Smooth muscle cell (in vitro differentiated cells): ENCODE results near the gene ATP2A3. TPM values are rescaled to one million over a fixed set of nuclear protein-coding genes. Genes with fewer than 3 reads are reported as not detected.

Source experiments
- DNase-seq: peaks from one replicate; lab custom pipeline; 2025; ENCODE audit not compliant: unreplicated experiment; lab: John Stamatoyannopoulos, UW
- H2AFZ ChIP-seq: fragments of 200-600 bp; sonication (generic); 2 replicates; pipeline ENCODE4 v1.6.0; 2016; ENCODE audit warnings: antibody characterized with exemption, low read depth, mild to moderate bottlenecking
- H3F3A ChIP-seq: fragments of 200-600 bp; sonication (generic); 2 replicates; pipeline ENCODE4 v1.6.0; 2017; ENCODE audit warnings: antibody characterized with exemption, low read depth
- H3K27ac ChIP-seq: fragments of 200-600 bp; sonication (generic); 2 replicates; pipeline ENCODE4 v1.5.1; 2016; ENCODE audit warnings: low read depth, mild to moderate bottlenecking
- H3K27me3 ChIP-seq: fragments of 200-600 bp; sonication (generic); 2 replicates; pipeline ENCODE4 v1.6.1; 2016; ENCODE audit warnings: low read depth, mild to moderate bottlenecking
- H3K36me3 ChIP-seq: fragments of 200-600 bp; sonication (generic); 2 replicates; pipeline ENCODE4 v1.5.1; 2016; ENCODE audit warnings: low read depth
- H3K4me1 ChIP-seq: fragments of 200-600 bp; sonication (generic); 2 replicates; pipeline ENCODE4 v1.5.1; 2016; ENCODE audit warnings: low read depth
- H3K4me2 ChIP-seq: fragments of 200-600 bp; sonication (generic); 2 replicates; pipeline ENCODE4 v1.6.0; 2016; ENCODE audit warnings: mild to moderate bottlenecking
- H3K4me3 ChIP-seq: fragments of 200-600 bp; sonication (generic); 2 replicates; pipeline ENCODE4 v1.5.1; 2016; ENCODE audit warnings: mild to moderate bottlenecking
- H3K79me2 ChIP-seq: fragments of 200-600 bp; sonication (generic); 2 replicates; pipeline ENCODE4 v1.6.0; 2016; ENCODE audit warnings: low read depth, mild to moderate bottlenecking
- H3K9ac ChIP-seq: fragments of 200-600 bp; sonication (generic); 2 replicates; pipeline ENCODE4 v1.6.0; 2016; ENCODE audit warnings: low read depth
- H3K9me3 ChIP-seq: fragments of 200-600 bp; sonication (generic); replicated peaks from 2 replicates; pipeline ENCODE4 v1.5.1; 2016; ENCODE audit warnings: low read depth
- H4K20me1 ChIP-seq: fragments of 200-600 bp; sonication (generic); 2 replicates; pipeline ENCODE4 v1.6.0; 2016; ENCODE audit warnings: low read depth
- CTCF ChIP-seq: fragments of 200-600 bp; sonication (generic); IDR thresholded peaks from 2 replicates; pipeline ENCODE4 v1.5.1; 2017; ENCODE audit warnings: borderline replicate concordance, mild to moderate bottlenecking, antibody characterized with exemption; ENCODE audit not compliant: insufficient read depth, poor library complexity, severe bottlenecking
- WGBS: methylation state at CpG from one replicate; pipeline ENCODE4 v1.1.7; 2016; ENCODE audit warnings: low lambda C conversion rate; 5-methylcytosine and 5-hydroxymethylcytosine counted together
- polyA plus RNA-seq: library from polyadenylated mRNA; unstranded; fragments of >200 nt; fragmentation: Nextera tagmentation; extraction: Ambion mirVana; gene quantifications from 2 replicates; pipeline ENCODE4 v1.2.1, GENCODE V29; 2016
- total RNA-seq: library from RNA; depleted of rRNA; stranded (reverse); fragments of >200 nt; gene quantifications from 2 replicates; pipeline ENCODE4 v1.2.3, GENCODE V29; 2014

The ATP2A3 gene
- total and polyA plus RNA-seq, 2 experiments from 2014 or later, result 4.2 to 7.8 TPM

GRCh38 chr17:3956983-3957382 lies 7.3 kb downstream of the ATP2A3 start:
- Histone ChIP-seq H3K9me3 (no peaks in the 10 kb centered on the region), H3K36me3 (no peaks in the 10 kb centered on the region), H3K27me3 (peaks cover 9% of the 10 kb centered on the region), H3K4me3 (no peak overlapping the region), H3K9ac (no peak overlapping the region), H3K27ac (no peak overlapping the region), H3F3A (no peaks in the 10 kb centered on the region), H3K4me1 (no peaks in the 10 kb centered on the region), H3K79me2 (no peaks in the 10 kb centered on the region), H2AFZ (no peak overlapping the region), H3K4me2 (no peak overlapping the region), H4K20me1 (no peaks in the 10 kb centered on the region)
- TF ChIP-seq CTCF, result no peak
- DNase-seq, result no peak
- 90% methylated on average over 12 of the region's 12 CpGs for WGBS

GRCh38 chr17:3956327-3956957 lies 7.8 kb downstream of the ATP2A3 start:
- Histone ChIP-seq H3K9me3 (no peaks in the 10 kb centered on the region), H3K27ac (no peak overlapping the region), H3K79me2 (no peaks in the 10 kb centered on the region), H2AFZ (no peak overlapping the region), H4K20me1 (no peaks in the 10 kb centered on the region), H3K4me2 (no peak overlapping the region), H3F3A (no peaks in the 10 kb centered on the region), H3K4me3 (no peak overlapping the region), H3K27me3 (peaks cover 3% of the 10 kb centered on the region), H3K36me3 (no peaks in the 10 kb centered on the region), H3K9ac (no peak overlapping the region), H3K4me1 (no peaks in the 10 kb centered on the region)
- WGBS, result 57% methylated on average over 15 of the region's 15 CpGs
- no peak for DNase-seq
- no peak for TF ChIP-seq CTCF

- WGBS, result 94% methylated on average over 10 of the region's 10 CpGs
- Histone ChIP-seq H3K36me3 (no peaks in the 10 kb centered on the region), H3K4me1 (no peaks in the 10 kb centered on the region), H3K4me2 (no peak overlapping the region), H2AFZ (no peak overlapping the region), H3K79me2 (no peaks in the 10 kb centered on the region), H3K9me3 (no peaks in the 10 kb centered on the region), H4K20me1 (no peaks in the 10 kb centered on the region), H3K4me3 (no peak overlapping the region), H3F3A (no peaks in the 10 kb centered on the region), H3K9ac (no peak overlapping the region), H3K27me3 (no peaks in the 10 kb centered on the region), H3K27ac (no peak overlapping the region)
- DNase-seq, result no peak
- TF ChIP-seq CTCF, result no peak
Measured at GRCh38 chr17:3955673-3955988, 8.6 kb downstream of the ATP2A3 start.

- Histone ChIP-seq H3K4me2 (no peak overlapping the region), H3K9me3 (no peaks in the 10 kb centered on the region), H3K4me3 (no peak overlapping the region), H2AFZ (no peak overlapping the region), H3F3A (no peaks in the 10 kb centered on the region), H3K27me3 (no peaks in the 10 kb centered on the region), H3K4me1 (no peaks in the 10 kb centered on the region), H4K20me1 (no peaks in the 10 kb centered on the region), H3K79me2 (no peaks in the 10 kb centered on the region), H3K9ac (no peak overlapping the region), H3K36me3 (no peaks in the 10 kb centered on the region), H3K27ac (no peak overlapping the region)
- DNase-seq, result no peak
- WGBS, result 81% methylated on average over 17 of the region's 18 CpGs
- no peak for TF ChIP-seq CTCF
Measured at GRCh38 chr17:3954976-3955672, 9.1 kb downstream of the ATP2A3 start.
